Subcutaneous abdominal adipose tissue (tissue), 5 donors: ENCODE results near the gene SKI.
A peak's percentile ranks its signal among the peaks of the same experiment; 100 is the strongest.
"Not testable (repeated sequence)": the region's sequence is repeated elsewhere in the genome, so short reads cannot be mapped to it uniquely, and the experiment has no call there.

Experiments
- H3K27ac ChIP-seq: one replicate; pipeline ENCODE4 v1.7.0; 2013; ENCODE audit warnings: low read depth, mild to moderate bottlenecking, inconsistent platforms, low read length, moderate library complexity
- H3K27me3 ChIP-seq, 5 donors: one replicate each; pipeline ENCODE4 v1.7.0; 2013; ENCODE audit warnings: low read length in 5 of 5, inconsistent platforms in 1 of 5; ENCODE audit not compliant: control insufficient read depth in 5 of 5, insufficient read depth in 4 of 5
- H3K36me3 ChIP-seq, 5 donors: one replicate each; pipeline ENCODE4 v1.7.0; 2013; ENCODE audit warnings: low read length in 5 of 5; ENCODE audit not compliant: control insufficient read depth in 5 of 5, insufficient read depth in 5 of 5
- H3K4me1 ChIP-seq, 5 donors: one replicate each; pipeline ENCODE4 v1.7.0; 2013; ENCODE audit warnings: low read length in 5 of 5, mild to moderate bottlenecking in 3 of 5, moderate library complexity in 1 of 5; ENCODE audit not compliant: control insufficient read depth in 5 of 5, insufficient read depth in 5 of 5
- H3K4me3 ChIP-seq, 5 donors: one replicate each; pipeline ENCODE4 v1.7.0; 2013; ENCODE audit warnings: low read length in 5 of 5, low read depth in 1 of 5
- H3K9ac ChIP-seq, 5 donors: one replicate each; pipeline ENCODE4 v1.7.0; 2013; ENCODE audit warnings: low read length in 5 of 5, mild to moderate bottlenecking in 4 of 5, moderate library complexity in 3 of 5
- H3K9me3 ChIP-seq, 5 donors: one replicate each; pipeline ENCODE4 v1.7.0; 2013; ENCODE audit warnings: low read length in 5 of 5; ENCODE audit not compliant: control insufficient read depth in 5 of 5
- donor health status: healthy.
- donor health status: healthy.
- donor health status: healthy.
- donor health status: healthy.
- donor health status: healthy.

SKI gene

GRCh38 chr1:2247045-2247394 is 18.9 kb downstream of the SKI start:
- Histone ChIP-seq H3K4me1 (peaks cover 31 to 88% (median 83%) of the 10 kb centered on the region in 5 donors), H3K9ac (peak overlapping the region in 1 of 5 donors; percentile 6)
- H3K4me3 ChIP-seq, H3K27me3 ChIP-seq, H3K36me3 ChIP-seq, H3K9me3 ChIP-seq, H3K27ac ChIP-seq: not testable (repeated sequence)

GRCh38 chr1:2247760-2248126 is 19.6 kb downstream of the SKI start:
- Histone ChIP-seq H3K27ac (peak overlapping the region; percentile 65), H3K9ac (peak overlapping the region in 1 of 5 donors; percentile 6)

GRCh38 chr1:2248127-2248826 is 20.2 kb downstream of the SKI start:
- Histone ChIP-seq H3K27me3 (no peaks in the 10 kb centered on the region), H3K9me3 (no peaks in the 10 kb centered on the region), H3K4me3 (peak overlapping the region in 1 of 5 donors; percentile 12), H3K27ac (peak overlapping the region; percentile 65), H3K4me1 (peaks cover 19 to 86% (median 81%) of the 10 kb centered on the region in 5 donors), H3K36me3 (peaks cover 0 to 3% (median under 1%) of the 10 kb centered on the region in 5 donors), H3K9ac (peak overlapping the region in 1 of 5 donors; percentile 6)

More at GRCh38 chr1:2247760-2248126, 19.6 kb downstream of the SKI start:
- H3K27me3 ChIP-seq = no peaks in the 10 kb centered on the region
- H3K4me1 ChIP-seq = peaks cover 24 to 86% (median 83%) of the 10 kb centered on the region in 5 donors
- peak overlapping the region in 1 of 5 donors; percentile 12 for H3K4me3 ChIP-seq
- no peaks in the 10 kb centered on the region for H3K9me3 ChIP-seq
- peaks cover 0 to 4% (median 0%) of the 10 kb centered on the region in 5 donors for H3K36me3 ChIP-seq

GRCh38 chr1:2248854-2249558 is 20.9 kb downstream of the SKI start:
- Histone ChIP-seq H3K27ac (peak overlapping the region; percentile 65), H3K4me1 (peaks cover 14 to 88% (median 78%) of the 10 kb centered on the region in 5 donors)

DNA sequence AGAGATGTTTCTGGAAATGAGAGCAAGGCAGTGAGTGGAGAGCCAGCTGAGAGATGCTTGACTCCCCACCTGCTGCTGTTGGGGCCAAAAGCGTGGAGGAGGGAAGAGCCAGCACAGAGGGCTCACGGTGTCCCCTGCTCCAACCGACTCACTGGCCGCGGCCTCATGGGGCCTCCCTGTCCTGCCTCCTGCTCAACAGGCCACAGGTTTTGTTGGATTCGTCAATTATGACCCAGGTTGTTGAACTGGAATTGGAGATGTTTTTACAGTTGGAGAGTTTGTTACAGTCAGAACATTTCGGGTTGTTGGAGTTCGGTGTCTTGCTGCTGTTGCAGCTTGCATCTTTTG is 21.4 kb downstream of the SKI start:
- Histone ChIP-seq H3K9ac (peak overlapping the region in 1 of 5 donors; percentile 3), H3K4me3 (no peak overlapping the region), H3K4me1 (peaks cover 14 to 93% (median 82%) of the 10 kb centered on the region in 5 donors), H3K27me3 (no peaks in the 10 kb centered on the region), H3K36me3 (peaks cover 0 to 15% (median 6%) of the 10 kb centered on the region in 5 donors), H3K27ac (peak overlapping the region; percentile 65), H3K9me3 (no peaks in the 10 kb centered on the region)

More at GRCh38 chr1:2248854-2249558, 20.9 kb downstream of the SKI start:
- H3K9ac ChIP-seq = peak overlapping the region in 1 of 5 donors; percentile 6
- no peaks in the 10 kb centered on the region for H3K27me3 ChIP-seq
- H3K4me3 ChIP-seq = no peak overlapping the region
- peaks cover 0 to 10% (median 4%) of the 10 kb centered on the region in 5 donors for H3K36me3 ChIP-seq
- H3K9me3 ChIP-seq = no peaks in the 10 kb centered on the region

GRCh38 chr1:2250721-2251281 is 22.7 kb downstream of the SKI start:
- Histone ChIP-seq H3K36me3 (peaks cover 0 to 19% (median 7%) of the 10 kb centered on the region in 5 donors), H3K27ac (peak overlapping the region; percentile 65), H3K9ac (peak overlapping the region in 1 of 5 donors; percentile 58), H3K4me3 (no peak overlapping the region), H3K9me3 (peaks cover 0 to 10% (median 0%) of the 10 kb centered on the region in 5 donors), H3K4me1 (peaks cover 14 to 96% (median 87%) of the 10 kb centered on the region in 5 donors), H3K27me3 (no peaks in the 10 kb centered on the region)

DNA sequence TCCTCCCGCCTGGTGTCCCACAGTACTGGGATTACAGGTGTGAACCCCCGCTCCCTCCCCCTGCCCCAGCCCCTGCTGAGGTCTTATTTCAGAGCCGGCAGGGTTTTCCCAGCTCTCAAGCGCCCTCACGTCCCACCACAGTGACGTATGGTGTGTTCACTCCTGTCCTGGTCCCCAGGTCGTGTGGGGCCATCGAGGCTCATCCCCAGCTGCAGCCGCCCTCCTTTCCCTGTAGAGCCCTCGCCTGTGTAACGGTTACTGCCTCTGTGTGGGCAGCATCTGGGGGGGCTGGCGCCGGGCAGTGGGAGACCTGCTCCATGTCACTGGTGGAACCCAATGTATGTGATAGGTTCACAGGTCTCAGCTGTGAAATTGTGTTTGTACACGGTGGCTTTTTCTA is 23.2 kb downstream of the SKI start:
- Histone ChIP-seq H3K27me3 (no peaks in the 10 kb centered on the region), H3K27ac (peak overlapping the region; percentile 65), H3K9ac (peak overlapping the region in 1 of 5 donors; percentile 58), H3K4me1 (peaks cover 10 to 93% (median 84%) of the 10 kb centered on the region in 5 donors), H3K36me3 (peaks cover 0 to 19% (median 7%) of the 10 kb centered on the region in 5 donors), H3K4me3 (no peak overlapping the region), H3K9me3 (peaks cover 0 to 16% (median 0%) of the 10 kb centered on the region in 5 donors)

GRCh38 chr1:2251786-2252185 is 23.7 kb downstream of the SKI start:
- Histone ChIP-seq H3K4me1 (peaks cover 10 to 93% (median 84%) of the 10 kb centered on the region in 5 donors), H3K27me3 (no peaks in the 10 kb centered on the region), H3K9ac (peak overlapping the region in 1 of 5 donors; percentile 58), H3K27ac (peak overlapping the region; percentile 65), H3K9me3 (peaks cover 0 to 19% (median 0%) of the 10 kb centered on the region in 5 donors), H3K4me3 (no peak overlapping the region), H3K36me3 (peaks cover 0 to 19% (median 7%) of the 10 kb centered on the region in 5 donors)

GRCh38 chr1:2252423-2252822 is 24.3 kb downstream of the SKI start:
- H3K9ac ChIP-seq = no peak overlapping the region
- no peaks in the 10 kb centered on the region for H3K27me3 ChIP-seq
- no peak overlapping the region for H3K4me3 ChIP-seq
- peaks cover 0 to 19% (median 7%) of the 10 kb centered on the region in 5 donors for H3K36me3 ChIP-seq
- H3K27ac ChIP-seq = peak overlapping the region; percentile 65
- H3K9me3 ChIP-seq = peaks cover 0 to 19% (median 0%) of the 10 kb centered on the region in 5 donors
- H3K4me1 ChIP-seq = peaks cover 10 to 93% (median 83%) of the 10 kb centered on the region in 5 donors
